Central memory CD8-positive, alpha-beta T cell (primary cell): ENCODE data around the gene ATP2C2.

Experiments used
- ATAC-seq: fragments of 150-1000 bp; cut with Tn5 transposase; replicated peaks from 2 replicates; pipeline ENCODE4 v1.10.0; 2022; ENCODE audit warnings: mild to moderate bottlenecking, moderate FRiP score, moderate number of reproducible peaks; ENCODE audit not compliant: poor library complexity, severe bottlenecking; ENCODE audit errors: extremely low read depth
- DNase-seq, 2 donors: peaks; one replicate each; pipeline ENCODE4 v3.0.0; 2021; ENCODE audit warnings: low spot score in 2 of 2
- H3K27ac Mint-ChIP-seq: one replicate; pipeline ENCODE4 v1.8.0; 2022; ENCODE audit warnings: low read depth, mild to moderate bottlenecking, moderate library complexity, mixed read lengths
- H3K27me3 Mint-ChIP-seq: one replicate; pipeline ENCODE4 v1.8.0; 2022; ENCODE audit warnings: mixed read lengths
- H3K36me3 Mint-ChIP-seq: one replicate; pipeline ENCODE4 v1.8.0; 2022; ENCODE audit warnings: mild to moderate bottlenecking, moderate library complexity, mixed read lengths; ENCODE audit not compliant: insufficient read depth
- H3K4me1 Mint-ChIP-seq: one replicate; pipeline ENCODE4 v1.8.0; 2022; ENCODE audit warnings: mixed read lengths
- H3K4me3 Mint-ChIP-seq: one replicate; pipeline ENCODE4 v1.8.0; 2022; ENCODE audit warnings: mild to moderate bottlenecking, moderate library complexity, mixed read lengths
- H3K9me3 Mint-ChIP-seq: one replicate; pipeline ENCODE4 v1.8.0; 2022; ENCODE audit warnings: mixed read lengths

ATP2C2 gene

DNA sequence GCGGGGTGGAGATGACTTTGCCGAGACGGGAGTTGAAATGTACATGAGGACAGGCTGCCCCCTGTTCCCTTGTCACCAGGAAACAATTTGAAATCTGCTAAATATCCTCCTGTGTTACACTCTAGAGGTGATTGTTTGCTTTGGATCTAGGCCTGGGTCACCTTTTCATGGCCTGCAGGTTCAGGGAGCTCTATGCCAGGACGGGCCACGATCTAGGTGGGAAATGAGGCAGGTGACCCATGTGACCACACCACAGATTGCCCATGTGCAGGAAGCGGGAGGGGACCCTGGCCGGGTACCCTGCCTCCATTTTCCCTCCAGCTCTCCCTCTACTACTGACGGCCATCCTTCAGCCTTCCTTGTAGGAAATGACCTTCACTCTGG is 92.7 kb downstream of the ATP2C2 start:
- H3K27ac Mint-ChIP-seq, result no peak overlapping the region
- no peaks in the 10 kb centered on the region for H3K27me3 Mint-ChIP-seq
- peaks cover 5% of the 10 kb centered on the region for H3K4me1 Mint-ChIP-seq
- no peaks in the 10 kb centered on the region for H3K9me3 Mint-ChIP-seq
- H3K36me3 Mint-ChIP-seq, result peaks cover 2% of the 10 kb centered on the region
- ATAC-seq (no peak), DNase-seq (no peak)
- no peak overlapping the region for H3K4me3 Mint-ChIP-seq

DNA sequence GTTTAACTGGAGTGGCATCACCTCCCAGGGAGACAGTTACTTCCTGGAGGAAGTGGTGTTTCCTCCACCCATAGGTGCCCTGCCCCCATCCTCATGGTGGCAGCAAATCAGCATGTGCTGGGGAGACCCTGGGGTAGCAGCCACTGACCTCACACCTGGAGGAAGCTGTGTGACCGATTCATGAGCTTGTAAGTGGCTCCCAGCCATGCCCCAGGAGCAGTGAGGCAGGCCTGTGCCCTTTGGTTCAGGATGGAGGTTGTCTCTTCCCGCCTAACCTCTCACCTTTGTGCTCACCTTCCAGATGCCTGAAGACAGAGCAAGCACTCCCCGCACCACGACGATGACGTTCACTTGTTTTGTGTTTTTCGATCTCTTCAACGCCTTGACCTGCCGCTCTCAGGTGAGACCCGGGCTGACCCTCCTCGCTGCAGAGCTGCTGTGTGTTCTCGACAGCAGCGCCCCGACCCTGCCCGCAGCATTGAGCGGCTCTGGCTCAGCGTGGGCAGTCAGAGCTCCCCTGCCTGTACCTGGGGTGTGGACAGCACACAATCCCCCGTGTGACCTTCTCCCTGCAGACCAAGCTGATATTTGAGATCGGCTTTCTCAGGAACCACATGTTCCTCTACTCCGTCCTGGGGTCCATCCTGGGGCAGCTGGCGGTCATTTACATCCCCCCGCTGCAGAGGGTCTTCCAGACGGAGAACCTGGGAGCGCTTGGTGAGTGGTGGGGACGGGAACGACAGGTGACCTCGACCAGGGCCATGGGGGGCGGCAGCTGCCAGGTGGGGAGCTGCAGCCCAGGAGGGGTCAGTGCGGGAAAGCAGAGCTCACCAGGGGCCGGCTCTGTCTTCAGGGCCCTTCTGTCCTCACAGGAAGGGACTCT is 93.3 kb downstream of the ATP2C2 start:
- ATAC-seq (no peak), DNase-seq (no peak)
- no peak overlapping the region for H3K4me3 Mint-ChIP-seq
- H3K27me3 Mint-ChIP-seq, result no peaks in the 10 kb centered on the region
- peaks cover 2% of the 10 kb centered on the region for H3K36me3 Mint-ChIP-seq
- no peaks in the 10 kb centered on the region for H3K9me3 Mint-ChIP-seq
- H3K4me1 Mint-ChIP-seq, result peaks cover 5% of the 10 kb centered on the region
- no peak overlapping the region for H3K27ac Mint-ChIP-seq

DNA sequence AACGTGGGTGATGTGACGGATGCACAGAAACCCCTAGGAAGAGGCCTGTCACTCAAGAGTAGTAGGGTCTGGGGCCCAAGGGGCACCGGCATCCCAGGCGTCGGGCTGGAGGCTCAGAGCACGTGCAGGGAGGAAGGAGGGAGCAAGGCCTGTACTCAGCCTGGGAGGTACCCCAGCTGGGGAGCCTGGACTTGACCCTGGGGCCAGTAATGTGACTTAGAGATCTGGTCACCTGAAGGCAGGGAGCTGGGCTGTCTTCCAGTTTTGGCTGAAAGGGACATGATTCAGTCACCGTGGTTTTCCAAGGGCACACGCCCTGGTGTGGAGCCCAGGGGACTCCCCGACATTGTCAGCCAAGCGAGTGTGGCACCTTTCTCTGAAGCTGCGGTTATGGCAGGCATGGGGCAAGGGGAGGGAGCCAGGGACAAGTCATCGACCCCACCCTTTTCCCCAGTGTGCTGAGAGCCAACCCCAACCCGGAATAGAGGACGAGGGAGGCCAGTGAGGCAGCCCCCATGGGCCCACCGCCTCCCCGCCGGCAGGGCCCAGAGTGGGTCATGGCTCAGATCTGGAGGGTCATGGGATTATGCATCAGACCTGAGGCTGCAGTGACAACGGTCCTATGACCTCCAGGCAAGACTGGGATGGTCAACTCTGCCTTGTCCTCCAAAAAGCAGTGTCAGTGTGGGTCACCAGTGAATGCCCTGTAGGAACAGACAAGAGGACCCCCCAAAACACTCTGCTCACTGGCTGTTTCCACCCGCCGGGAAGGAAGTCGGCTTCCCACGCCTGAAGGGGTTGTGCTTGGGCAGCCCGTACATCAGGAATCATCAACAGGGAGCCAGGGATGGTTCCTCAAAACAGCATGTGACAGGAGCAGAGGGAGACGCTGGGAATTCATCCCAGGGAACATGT is 94.2 kb downstream of the ATP2C2 start:
- no peak for DNase-seq
- Mint-ChIP-seq H3K27me3 (no peaks in the 10 kb centered on the region), H3K27ac (no peak overlapping the region), H3K9me3 (peaks cover 3% of the 10 kb centered on the region), H3K4me3 (no peak overlapping the region), H3K4me1 (peaks cover 5% of the 10 kb centered on the region), H3K36me3 (peaks cover 2% of the 10 kb centered on the region)
- ATAC-seq, result no peak

DNA sequence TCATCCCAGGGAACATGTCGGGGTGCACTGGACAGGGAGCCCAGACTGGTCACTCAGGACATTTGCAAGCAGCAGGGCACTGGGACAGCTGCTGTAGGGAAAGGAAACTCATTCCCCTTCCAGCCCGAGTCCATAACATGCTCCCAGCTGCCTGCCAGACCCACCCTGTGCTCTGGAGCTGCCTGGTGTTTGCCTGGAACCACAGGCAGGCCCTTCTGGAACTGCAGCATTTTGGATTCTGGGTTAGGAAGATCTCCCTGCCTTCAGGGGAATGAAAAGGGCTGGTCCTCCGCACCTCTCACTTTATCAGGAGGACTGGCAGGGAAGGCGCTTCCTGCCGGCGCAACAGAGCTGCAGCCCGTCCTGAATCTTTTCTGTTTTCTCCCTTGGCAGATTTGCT is 94.9 kb downstream of the ATP2C2 start:
- H3K36me3 Mint-ChIP-seq, result peaks cover 6% of the 10 kb centered on the region
- DNase-seq (no peak), ATAC-seq (no peak)
- peaks cover 5% of the 10 kb centered on the region for H3K4me1 Mint-ChIP-seq
- H3K9me3 Mint-ChIP-seq, result peaks cover 7% of the 10 kb centered on the region
- H3K27me3 Mint-ChIP-seq, result no peaks in the 10 kb centered on the region
- no peak overlapping the region for H3K4me3 Mint-ChIP-seq
- H3K27ac Mint-ChIP-seq, result no peak overlapping the region

DNA sequence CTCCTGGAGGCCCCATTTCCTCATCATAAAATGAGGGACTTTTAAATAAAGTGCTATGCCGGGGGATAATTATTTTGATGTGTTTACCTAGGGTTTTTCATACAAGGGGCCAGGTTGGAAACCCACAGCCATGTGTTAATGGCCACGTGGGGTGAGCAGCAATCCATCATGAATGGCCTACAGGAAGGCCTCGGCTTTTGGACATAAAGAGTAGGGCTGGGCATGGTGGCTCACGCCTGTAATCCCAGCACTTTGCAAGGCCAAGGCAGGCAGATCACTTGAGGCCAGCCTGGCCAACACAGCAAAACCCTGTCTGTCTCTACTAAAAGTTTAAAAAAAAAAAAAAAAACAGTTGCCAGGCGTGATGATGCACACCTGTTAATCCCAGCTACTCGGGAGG is 95.8 kb downstream of the ATP2C2 start:
- DNase-seq (no peak), ATAC-seq (no peak)
- no peak overlapping the region for H3K4me3 Mint-ChIP-seq
- H3K36me3 Mint-ChIP-seq, result peaks cover 6% of the 10 kb centered on the region
- no peaks in the 10 kb centered on the region for H3K27me3 Mint-ChIP-seq
- H3K27ac Mint-ChIP-seq, result no peak overlapping the region
- H3K9me3 Mint-ChIP-seq, result peaks cover 7% of the 10 kb centered on the region
- H3K4me1 Mint-ChIP-seq, result peaks cover 5% of the 10 kb centered on the region

DNA sequence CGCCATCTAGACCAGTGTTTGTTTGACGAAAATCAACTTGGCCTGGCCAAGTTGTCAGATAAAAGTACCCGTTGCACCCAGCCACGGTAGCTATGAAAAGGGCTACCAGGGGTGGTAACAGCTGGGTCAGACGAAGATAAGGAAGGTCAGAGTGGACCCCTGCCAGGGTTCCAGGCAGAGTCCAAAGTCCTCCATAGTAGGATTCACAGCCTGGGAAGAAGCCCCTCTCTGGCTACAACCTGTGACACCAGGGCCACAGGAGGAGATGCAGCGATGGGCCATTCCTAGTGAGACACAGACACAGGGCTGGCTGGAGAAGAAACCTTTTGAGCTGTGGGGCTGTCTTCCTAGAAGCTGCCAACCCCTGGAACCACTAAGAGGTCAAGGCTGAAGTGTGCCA is 96.8 kb downstream of the ATP2C2 start:
- no peak overlapping the region for H3K4me3 Mint-ChIP-seq
- DNase-seq (no peak), ATAC-seq (no peak)
- H3K27me3 Mint-ChIP-seq, result no peaks in the 10 kb centered on the region
- H3K27ac Mint-ChIP-seq, result no peak overlapping the region
- H3K4me1 Mint-ChIP-seq, result peaks cover 5% of the 10 kb centered on the region
- peaks cover 7% of the 10 kb centered on the region for H3K9me3 Mint-ChIP-seq
- H3K36me3 Mint-ChIP-seq, result peaks cover 6% of the 10 kb centered on the region

DNA sequence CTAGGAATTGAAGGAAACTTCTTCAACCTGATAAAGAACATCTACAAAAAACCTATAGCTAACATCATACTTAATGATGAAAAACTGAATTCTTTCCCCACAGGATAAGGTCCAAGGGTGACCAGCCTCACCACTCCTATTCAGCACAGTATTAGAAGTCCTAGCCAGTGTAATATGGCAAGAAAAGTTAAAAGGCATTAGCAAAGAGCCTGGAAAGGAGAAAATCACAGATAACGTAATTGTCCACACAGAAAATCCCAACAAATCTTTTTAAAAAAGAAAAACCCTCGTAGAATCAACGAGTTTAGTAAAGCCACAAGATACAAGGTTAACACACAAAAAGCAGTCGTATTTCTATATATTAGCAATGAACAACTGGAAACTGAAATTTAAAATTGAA is 98.4 kb downstream of the ATP2C2 start:
- ATAC-seq, result no peak
- H3K4me3 Mint-ChIP-seq, result no peak overlapping the region
- no peak overlapping the region for H3K27ac Mint-ChIP-seq
- peaks cover 7% of the 10 kb centered on the region for H3K9me3 Mint-ChIP-seq
- H3K4me1 Mint-ChIP-seq, result peaks cover 2% of the 10 kb centered on the region
- H3K36me3 Mint-ChIP-seq, result peaks cover 6% of the 10 kb centered on the region
- DNase-seq, result no peak
- H3K27me3 Mint-ChIP-seq, result no peaks in the 10 kb centered on the region

DNA sequence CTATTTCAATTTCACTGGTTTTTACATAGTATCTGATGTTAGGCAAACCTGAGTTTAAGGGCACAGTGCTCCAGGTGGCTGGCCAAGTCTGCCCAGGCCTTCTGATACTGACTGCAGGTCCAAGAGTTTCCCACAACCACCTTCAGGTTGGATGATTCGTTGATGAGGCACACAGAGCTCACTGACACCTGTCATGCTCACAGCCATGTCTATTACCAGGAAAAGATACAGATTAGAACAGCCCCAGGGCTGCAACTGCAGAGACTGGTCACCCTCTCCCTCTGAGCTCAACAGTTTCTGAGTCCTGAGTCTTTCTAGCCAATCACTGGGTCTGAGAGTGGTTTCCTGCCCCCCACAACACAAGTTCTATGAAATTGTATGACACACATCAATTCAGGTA is 98.9 kb downstream of the ATP2C2 start:
- DNase-seq (no peak), ATAC-seq (no peak)
- no peak overlapping the region for H3K4me3 Mint-ChIP-seq
- H3K9me3 Mint-ChIP-seq, result peaks cover 7% of the 10 kb centered on the region
- no peaks in the 10 kb centered on the region for H3K27me3 Mint-ChIP-seq
- H3K4me1 Mint-ChIP-seq, result no peaks in the 10 kb centered on the region
- no peak overlapping the region for H3K27ac Mint-ChIP-seq
- H3K36me3 Mint-ChIP-seq, result peaks cover 6% of the 10 kb centered on the region

DNA sequence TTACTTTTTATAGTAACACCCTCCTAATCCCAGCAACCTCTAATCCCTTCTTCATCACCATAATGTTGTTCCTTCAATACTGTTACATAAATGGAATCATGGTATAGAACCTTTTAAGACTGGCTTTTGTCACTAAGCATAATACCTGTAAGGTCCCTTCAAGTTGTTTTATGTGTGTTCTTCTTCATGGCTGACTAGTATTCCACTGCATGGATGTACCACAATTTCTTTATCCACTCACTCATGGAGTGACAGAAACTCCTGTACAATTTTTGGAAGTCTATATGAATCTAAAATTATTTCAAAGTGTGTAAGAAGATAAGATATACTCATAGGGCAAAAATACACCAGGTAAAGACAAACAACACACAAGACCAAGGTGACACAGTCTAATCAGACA is 99.4 kb downstream of the ATP2C2 start:
- DNase-seq, result no peak
- no peak for ATAC-seq
- no peak overlapping the region for H3K4me3 Mint-ChIP-seq
- peaks cover 7% of the 10 kb centered on the region for H3K9me3 Mint-ChIP-seq
- no peaks in the 10 kb centered on the region for H3K27me3 Mint-ChIP-seq
- H3K36me3 Mint-ChIP-seq, result peaks cover 6% of the 10 kb centered on the region
- no peaks in the 10 kb centered on the region for H3K4me1 Mint-ChIP-seq
- H3K27ac Mint-ChIP-seq, result no peak overlapping the region

DNA sequence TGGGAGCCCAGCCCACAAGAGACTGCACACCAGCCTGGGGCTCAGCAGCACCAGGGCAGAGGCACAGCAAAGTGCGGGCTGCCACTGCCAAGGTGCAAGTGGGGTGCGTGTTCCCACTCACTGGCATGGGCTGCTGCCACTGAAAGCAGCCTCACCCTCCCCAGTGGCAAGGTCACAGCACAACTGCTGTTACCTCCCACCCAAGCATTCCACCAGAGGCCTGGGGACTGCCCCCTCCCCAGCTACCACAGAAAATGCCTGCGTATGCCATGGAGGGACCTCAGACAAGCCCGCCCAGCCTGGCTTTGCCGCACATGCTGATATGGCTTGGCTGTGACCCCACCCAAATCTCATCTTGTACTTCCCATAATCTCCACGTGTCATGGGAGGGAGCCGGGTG is 103.0 kb downstream of the ATP2C2 start:
- H3K27me3 Mint-ChIP-seq, result no peaks in the 10 kb centered on the region
- DNase-seq (peak in 1 of 2 donors; percentile 8), ATAC-seq (no peak)
- peaks cover 7% of the 10 kb centered on the region for H3K9me3 Mint-ChIP-seq
- H3K27ac Mint-ChIP-seq, result no peak overlapping the region
- H3K4me3 Mint-ChIP-seq, result no peak overlapping the region
- peaks cover 6% of the 10 kb centered on the region for H3K4me1 Mint-ChIP-seq
- peaks cover 5% of the 10 kb centered on the region for H3K36me3 Mint-ChIP-seq

DNA sequence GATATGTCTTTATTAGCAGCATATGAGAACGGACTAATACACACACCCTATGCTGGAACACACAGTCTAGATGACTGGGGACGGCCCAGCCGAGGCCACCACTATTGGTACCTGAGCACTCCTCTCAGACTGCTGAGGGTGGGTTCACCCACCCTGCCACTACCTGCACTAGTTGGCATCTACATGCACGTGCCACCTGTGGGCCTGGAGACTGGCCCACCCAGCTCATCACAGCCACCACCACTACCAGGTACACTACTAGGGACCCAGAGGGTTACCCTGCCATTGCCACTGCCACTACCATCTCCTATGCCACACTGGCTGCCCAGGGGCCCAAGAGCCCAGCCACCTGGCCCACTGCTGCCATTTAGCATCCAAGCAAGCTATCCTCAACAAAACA is 103.6 kb downstream of the ATP2C2 start:
- H3K27ac Mint-ChIP-seq, result no peak overlapping the region
- H3K4me1 Mint-ChIP-seq, result peaks cover 6% of the 10 kb centered on the region
- H3K9me3 Mint-ChIP-seq, result peaks cover 7% of the 10 kb centered on the region
- H3K27me3 Mint-ChIP-seq, result no peaks in the 10 kb centered on the region
- H3K36me3 Mint-ChIP-seq, result peaks cover 7% of the 10 kb centered on the region
- H3K4me3 Mint-ChIP-seq, result no peak overlapping the region
- no peak for DNase-seq
- no peak for ATAC-seq

DNA sequence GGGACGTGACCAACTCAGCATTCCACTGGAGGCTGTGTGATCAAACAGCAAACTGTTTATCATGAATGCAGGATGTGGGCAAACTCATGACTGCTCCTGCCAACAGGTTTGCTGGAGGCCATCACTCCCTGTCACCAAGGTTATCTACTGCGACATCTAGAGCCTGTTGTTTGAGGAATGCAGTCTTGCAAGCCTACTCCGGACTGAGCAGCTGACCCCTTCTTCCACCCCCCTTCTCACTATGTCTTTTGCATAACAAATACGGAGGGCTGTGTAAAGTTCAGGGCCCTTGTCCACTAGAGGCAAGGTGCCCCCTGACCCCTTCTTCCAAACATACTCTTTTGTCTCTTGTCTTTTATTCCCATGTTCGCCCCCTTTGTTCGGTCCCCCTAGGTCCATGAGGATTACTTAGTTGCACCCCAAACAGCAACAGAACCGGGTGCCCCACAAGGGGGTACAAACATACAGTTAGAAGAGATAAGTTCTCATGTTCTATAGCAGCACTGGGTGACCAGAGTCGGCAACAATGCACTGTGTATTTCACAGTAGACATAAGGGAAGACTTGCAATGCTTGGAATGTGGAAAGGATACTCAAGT is 107.4 kb downstream of the ATP2C2 start:
- H3K36me3 Mint-ChIP-seq, result peaks cover 3% of the 10 kb centered on the region
- H3K4me3 Mint-ChIP-seq, result no peak overlapping the region

More for the DNA sequence above, 107.4 kb downstream of the ATP2C2 start:
- H3K27me3 Mint-ChIP-seq, result no peaks in the 10 kb centered on the region
- H3K4me1 Mint-ChIP-seq, result peaks cover 6% of the 10 kb centered on the region
- H3K9me3 Mint-ChIP-seq, result no peaks in the 10 kb centered on the region
- no peak overlapping the region for H3K27ac Mint-ChIP-seq
- DNase-seq (no peak), ATAC-seq (no peak)
